HCT116 (cell line): ENCODE data around the gene DHRS7. TPM values are rescaled to one million over a fixed set of nuclear protein-coding genes. Genes with fewer than 3 reads are reported as not detected.

ENCODE experiments used
- ATAC-seq: fragments of 200-7000 bp; cut with Tn5 transposase; 2 replicates; pipeline ENCODE4 v1.9.1; 2020; ENCODE audit warnings: mild to moderate bottlenecking, moderate library complexity
- BruUV-seq: library from RNA; stranded (reverse); fragments of 400-500 nt; replicated peaks from 2 replicates; lab custom pipeline; 2021; lab: Mats Ljungman, UMichigan
- CTCF ChIA-PET: fragments of 300-600 bp; sonication (Branson Sonifier 250); formaldehyde crosslinking; loops from one replicate; lab custom pipeline; 2021; ENCODE audit warnings: antibody characterized with exemption; lab: Charles Lee
- POLR2A ChIA-PET: fragments of 300-600, 350-600 bp; sonication (Branson Sonifier 250); formaldehyde crosslinking; loops from one replicate; lab custom pipeline; 2021; ENCODE audit warnings: antibody characterized with exemption; lab: Charles Lee
- RAD21 ChIA-PET, 2 experiments: fragments of 300-600 bp; sonication (Branson Sonifier 250); formaldehyde crosslinking; loops; one replicate each; lab custom pipeline; 2023; ENCODE audit warnings: low total read pairs in 2 of 2; ENCODE audit not compliant: uncharacterized antibody in 2 of 2, unreplicated experiment in 2 of 2, low non-redundant PET in 1 of 2; lab: Charles Lee
- DNase-seq: peaks from one replicate; pipeline ENCODE4 v3.0.0-alpha.2; 2010; ENCODE audit warnings: low read depth, low spot score
- H2AFZ ChIP-seq: fragments of 200-600 bp; shearing (Covaris generic), sonication (generic); 2 replicates; pipeline ENCODE4 v1.6.1; 2017; ENCODE audit warnings: low read depth, mixed run types, mixed read lengths, antibody characterized with exemption, low read length; ENCODE audit not compliant: poor library complexity, severe bottlenecking
- H3K27ac ChIP-seq: 2 replicates; pipeline ENCODE4 v1.5.1; 2012; ENCODE audit warnings: low read depth, low read length
- H3K27me3 ChIP-seq: fragments of 200-600 bp; sonication (generic); 2 replicates; pipeline ENCODE4 v1.6.1; 2016; ENCODE audit warnings: mixed run types, low read length, mixed read lengths; ENCODE audit not compliant: insufficient read depth
- H3K36me3 ChIP-seq, 2 experiments: fragments of 200-500 bp in 1 of 2; fragments of 200-600 bp in 1 of 2; sonication (Bioruptor generic) in 1 of 2; sonication (generic) in 1 of 2; 2 replicates each; pipeline versions ENCODE4 v1.5.1 to v1.6.1; 2014 to 2016; ENCODE audit warnings: low read length in 2 of 2, inconsistent platforms in 1 of 2, mixed read lengths in 1 of 2, mixed run types in 1 of 2; ENCODE audit not compliant: insufficient read depth in 2 of 2, control insufficient read depth in 1 of 2
- H3K4me1 ChIP-seq, 2 experiments: fragments of 200-600 bp in 1 of 2; sonication (generic) in 1 of 2; 2 replicates each; pipeline versions ENCODE4 v1.5.1 to v1.6.1; 2012 to 2017; ENCODE audit warnings: low read length in 2 of 2, inconsistent platforms in 1 of 2, mild to moderate bottlenecking in 1 of 2, mixed read lengths in 1 of 2, mixed run types in 1 of 2, moderate library complexity in 1 of 2; ENCODE audit not compliant: insufficient read depth in 2 of 2, control insufficient read depth in 1 of 2
- H3K4me2 ChIP-seq: fragments of 200-600 bp; sonication (generic); 2 replicates; pipeline ENCODE4 v1.6.1; 2017; ENCODE audit warnings: mixed run types, low read length, mixed read lengths
- H3K4me3 ChIP-seq, 2 experiments: fragments of 200-600 bp in 1 of 2; sonication (generic) in 1 of 2; replicated peaks in 1 of 2; 2 replicates each; pipeline ENCODE4 v1.5.1; 2011 to 2016; ENCODE audit warnings: low read length in 2 of 2, control low read depth in 1 of 2, low read depth in 1 of 2, mild to moderate bottlenecking in 1 of 2, mixed read lengths in 1 of 2, mixed run types in 1 of 2
- H3K79me2 ChIP-seq: fragments of 200-600 bp; sonication (generic); 2 replicates; pipeline ENCODE4 v1.6.1; 2017; ENCODE audit warnings: mild to moderate bottlenecking, mixed run types, low read length, moderate library complexity, mixed read lengths; ENCODE audit not compliant: insufficient read depth
- H3K9ac ChIP-seq: fragments of 200-600 bp; sonication (generic); 2 replicates; pipeline ENCODE4 v1.6.1; 2016; ENCODE audit warnings: low read length, mixed read lengths
- H3K9me2 ChIP-seq: fragments of 200-600 bp; sonication (generic), shearing (Covaris generic); 2 replicates; pipeline ENCODE4 v1.6.1; 2017; ENCODE audit warnings: mixed run types, mild to moderate bottlenecking, moderate library complexity; ENCODE audit not compliant: insufficient read depth
- H3K9me3 ChIP-seq, 2 experiments: fragments of 200-500 bp in 1 of 2; fragments of 200-600 bp in 1 of 2; sonication (Bioruptor generic) in 1 of 2; sonication (generic) in 1 of 2; 2 replicates each; pipeline ENCODE4 v1.6.1; 2014 to 2017; ENCODE audit warnings: low read length in 2 of 2, mixed read lengths in 2 of 2, inconsistent platforms in 1 of 2, low read depth in 1 of 2, mild to moderate bottlenecking in 1 of 2, mixed run types in 1 of 2, moderate library complexity in 1 of 2; ENCODE audit not compliant: control insufficient read depth in 1 of 2, insufficient read depth in 1 of 2
- H4K20me1 ChIP-seq: fragments of 200-600 bp; sonication (generic), shearing (Covaris generic); 2 replicates; pipeline ENCODE4 v1.6.1; 2017; ENCODE audit warnings: mixed run types, mild to moderate bottlenecking, moderate library complexity; ENCODE audit not compliant: insufficient read depth
- ATF3 ChIP-seq: IDR thresholded peaks from 2 replicates; pipeline ENCODE4 v1.6.1; 2012
- CBX3 ChIP-seq: IDR thresholded peaks from 2 replicates; pipeline ENCODE4 v1.6.1; 2012; ENCODE audit warnings: low read depth
- EZH2 ChIP-seq: fragments of 200-600 bp; sonication (generic); IDR thresholded peaks from 2 replicates; pipeline ENCODE4 v1.6.1; 2017; ENCODE audit warnings: antibody characterized with exemption, mixed run types
- EZH2phosphoT487 ChIP-seq: fragments of 200-600 bp; IDR thresholded peaks from 2 replicates; pipeline ENCODE4 v1.6.1; 2018; ENCODE audit warnings: antibody characterized with exemption, borderline replicate concordance
- FOSL1 ChIP-seq: IDR thresholded peaks from 2 replicates; pipeline ENCODE4 v1.6.1; 2012; ENCODE audit warnings: low read depth
- MAX ChIP-seq: IDR thresholded peaks from 2 replicates; pipeline ENCODE4 v1.6.1; 2012
- POLR2A ChIP-seq: IDR thresholded peaks from 2 replicates; pipeline ENCODE4 v1.7.0; 2011; ENCODE audit warnings: borderline replicate concordance; ENCODE audit not compliant: insufficient read depth, insufficient read length; ENCODE audit errors: extremely low read depth
- RAD21 ChIP-seq: IDR thresholded peaks from 2 replicates; pipeline ENCODE4 v1.6.1; 2012; ENCODE audit warnings: low read depth, mild to moderate bottlenecking
- REST ChIP-seq: IDR thresholded peaks from 2 replicates; pipeline ENCODE4 v1.6.1; 2012; ENCODE audit warnings: low read depth
- SIN3A ChIP-seq: IDR thresholded peaks from 2 replicates; pipeline ENCODE4 v1.6.1; 2012; ENCODE audit warnings: low read depth
- SRF ChIP-seq: IDR thresholded peaks from 2 replicates; pipeline ENCODE4 v1.6.1; 2012; ENCODE audit warnings: low read depth
- YY1 ChIP-seq: IDR thresholded peaks from 2 replicates; pipeline ENCODE4 v1.6.1; 2011; ENCODE audit warnings: low read length, low read depth, moderate library complexity, mild to moderate bottlenecking; ENCODE audit not compliant: insufficient replicate concordance; ENCODE audit errors: extremely low read depth
- ZBTB33 ChIP-seq: IDR thresholded peaks from 2 replicates; pipeline ENCODE4 v1.6.1; 2011; ENCODE audit warnings: mild to moderate bottlenecking, low read length, moderate library complexity; ENCODE audit not compliant: insufficient replicate concordance; ENCODE audit errors: extremely low read depth
- ZFX ChIP-seq: fragments of 450-650 bp; IDR thresholded peaks from 2 replicates; pipeline ENCODE4 v1.6.1; 2017
- ZNF274 ChIP-seq: fragments of 200-500 bp; sonication (Bioruptor generic); IDR thresholded peaks from 2 replicates; pipeline ENCODE4 v1.6.1; 2014; ENCODE audit warnings: mild to moderate bottlenecking, low read depth, low read length, inconsistent platforms
- intact Hi-C: fragments of 100-400 bp; cut with micrococcal nuclease; formaldehyde crosslinking; loops from 2 replicates; pipeline ENCODE4 v1.10.0; 2022
- total RNA-seq: library from RNA; stranded (reverse); gene quantifications from one replicate; pipeline ENCODE4 v1.2.1, GENCODE V29; 2021; ENCODE audit not compliant: unreplicated experiment

DHRS7 gene
- total RNA-seq, 1 experiment from 2014 or later, result 43.8 TPM

- Histone ChIP-seq H3K4me1 (no peaks in the 10 kb centered on the region), H4K20me1 (no peaks in the 10 kb centered on the region), H3K79me2 (no peaks in the 10 kb centered on the region), H3K9me2 (no peaks in the 10 kb centered on the region), H3K4me2 (no peak overlapping the region), H2AFZ (no peak overlapping the region), H3K36me3 (no peaks in the 10 kb centered on the region), H3K9ac (no peak overlapping the region), H3K4me3 (no peak overlapping the region), H3K27ac (no peak overlapping the region), H3K9me3 (no peaks in the 10 kb centered on the region), H3K27me3 (no peaks in the 10 kb centered on the region)
- no peak for DNase-seq
- no peak for ATAC-seq
- RAD21 ChIA-PET, result no interaction called here
- intact Hi-C loops, result no loop called here
- CTCF ChIA-PET, result no interaction called here
- TF ChIP-seq REST, result no peak
- no peak for TF ChIP-seq EZH2phosphoT487
- no peak for TF ChIP-seq ZFX
- TF ChIP-seq ZBTB33, result no peak
- no peak for TF ChIP-seq SIN3A
- TF ChIP-seq SRF, result no peak
- TF ChIP-seq FOSL1, result no peak
- TF ChIP-seq MAX, result no peak
- no peak for TF ChIP-seq POLR2A
- no peak for TF ChIP-seq ZNF274
- TF ChIP-seq ATF3, result no peak
- TF ChIP-seq CBX3, result no peak
- no peak for TF ChIP-seq EZH2
- no peak for TF ChIP-seq RAD21
- no peak for TF ChIP-seq YY1
- no TSS peak for BruUV-seq
- POLR2A ChIA-PET, result no interaction called here
These were observed 45.5 kb upstream of the DHRS7 start for GRCh38 chr14:60210703-60211102.
